HG03159 (cell line): ENCODE data around the gene KIF21B.
A peak's percentile ranks its signal among the peaks of the same experiment; 100 is the strongest.

ENCODE experiments used
- ATAC-seq: cut with Tn5 transposase; IDR thresholded peaks from one replicate; pipeline ENCODE4 v1.9.1; 2021; ENCODE audit warnings: mild to moderate bottlenecking, moderate library complexity; ENCODE audit not compliant: unreplicated experiment

KIF21B gene

GRCh38 chr1:201020040-201020591 lies 3.4 kb downstream of the KIF21B start:
- no peak for ATAC-seq

GRCh38 chr1:201019321-201019977 lies 4.1 kb downstream of the KIF21B start:
- peak; percentile 64 for ATAC-seq

- ATAC-seq, result no peak
Measured at GRCh38 chr1:201017828-201018163, 5.7 kb downstream of the KIF21B start.

GRCh38 chr1:201016943-201017827 lies 6.3 kb downstream of the KIF21B start:
- no peak for ATAC-seq

- ATAC-seq, result no peak
Measured at GRCh38 chr1:201016211-201016651, 7.3 kb downstream of the KIF21B start.

- no peak for ATAC-seq
Measured at GRCh38 chr1:201015551-201016091, 7.9 kb downstream of the KIF21B start.

- ATAC-seq, result no peak
Measured at GRCh38 chr1:201014816-201015200, 8.7 kb downstream of the KIF21B start.

GRCh38 chr1:201013991-201014815 lies 9.3 kb downstream of the KIF21B start:
- no peak for ATAC-seq

GRCh38 chr1:201013031-201013485 lies 10.5 kb downstream of the KIF21B start:
- ATAC-seq, result no peak

- ATAC-seq, result no peak
Measured at GRCh38 chr1:201011616-201012015, 11.9 kb downstream of the KIF21B start.

GRCh38 chr1:201009962-201010645 lies 13.4 kb downstream of the KIF21B start:
- no peak for ATAC-seq

GRCh38 chr1:201008666-201009360 lies 14.7 kb downstream of the KIF21B start:
- ATAC-seq, result no peak

- ATAC-seq, result no peak
Measured at GRCh38 chr1:201007481-201007880, 16.0 kb downstream of the KIF21B start.

- ATAC-seq, result no peak
Measured at GRCh38 chr1:201006450-201006849, 17.1 kb downstream of the KIF21B start.

GRCh38 chr1:201004732-201005131 lies 18.8 kb downstream of the KIF21B start:
- ATAC-seq, result no peak

- ATAC-seq, result no peak
Measured at GRCh38 chr1:201004154-201004553, 19.4 kb downstream of the KIF21B start.

GRCh38 chr1:201002510-201002909 lies 21.0 kb downstream of the KIF21B start:
- no peak for ATAC-seq

GRCh38 chr1:201001962-201002361 lies 21.6 kb downstream of the KIF21B start:
- no peak for ATAC-seq

- no peak for ATAC-seq
Measured at GRCh38 chr1:201000391-201000790, 23.1 kb downstream of the KIF21B start.

GRCh38 chr1:200999667-201000066 lies 23.8 kb downstream of the KIF21B start:
- ATAC-seq, result no peak
